NCI-H2196 treated with DMSO at 0.1 percent for 48 hours (cell line): ENCODE data around the gene SPTY2D1.

Experiments
- DNase-seq: peaks from one replicate; lab custom pipeline; 2025; ENCODE audit not compliant: unreplicated experiment; lab: John Stamatoyannopoulos, UW

The SPTY2D1 gene

DNA sequence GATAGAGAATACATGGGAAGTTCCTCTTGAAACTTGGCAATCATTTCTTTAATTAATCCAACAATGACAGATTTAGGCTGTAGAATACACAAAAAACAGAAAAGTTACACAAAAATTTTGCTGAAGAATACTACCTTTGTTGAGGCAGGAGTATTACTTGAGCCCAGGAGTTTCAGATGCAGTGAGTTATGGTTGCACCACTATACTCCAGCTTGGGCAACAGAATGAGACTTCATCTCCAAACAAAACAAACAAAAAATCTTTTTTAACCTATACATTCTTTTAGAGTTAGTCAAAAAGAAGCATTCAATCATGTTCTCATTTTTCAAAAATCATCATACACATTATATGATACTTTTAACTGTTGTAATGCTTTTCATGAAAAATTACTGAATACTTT is 67.7 kb downstream of the SPTY2D1 start:
- no peak for DNase-seq

DNA sequence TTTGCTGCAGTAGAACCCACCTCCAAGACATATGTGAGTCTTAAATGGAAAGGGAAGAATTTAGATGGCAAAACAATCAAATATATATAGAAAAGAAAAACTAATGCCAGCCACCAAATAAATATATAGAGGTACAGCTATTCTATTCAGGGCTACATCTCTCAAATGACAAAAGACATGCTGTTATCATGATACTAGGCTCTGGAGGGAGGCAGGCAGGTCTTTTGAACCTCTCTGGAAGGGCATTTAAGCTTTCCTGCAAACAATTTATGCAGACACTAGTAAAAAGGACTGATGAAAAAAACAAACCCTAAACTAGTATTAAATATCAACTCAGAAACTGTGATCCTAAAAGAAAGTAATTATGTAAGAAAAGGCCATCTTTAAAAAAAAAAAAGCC is 70.0 kb downstream of the SPTY2D1 start:
- DNase-seq = no peak

DNA sequence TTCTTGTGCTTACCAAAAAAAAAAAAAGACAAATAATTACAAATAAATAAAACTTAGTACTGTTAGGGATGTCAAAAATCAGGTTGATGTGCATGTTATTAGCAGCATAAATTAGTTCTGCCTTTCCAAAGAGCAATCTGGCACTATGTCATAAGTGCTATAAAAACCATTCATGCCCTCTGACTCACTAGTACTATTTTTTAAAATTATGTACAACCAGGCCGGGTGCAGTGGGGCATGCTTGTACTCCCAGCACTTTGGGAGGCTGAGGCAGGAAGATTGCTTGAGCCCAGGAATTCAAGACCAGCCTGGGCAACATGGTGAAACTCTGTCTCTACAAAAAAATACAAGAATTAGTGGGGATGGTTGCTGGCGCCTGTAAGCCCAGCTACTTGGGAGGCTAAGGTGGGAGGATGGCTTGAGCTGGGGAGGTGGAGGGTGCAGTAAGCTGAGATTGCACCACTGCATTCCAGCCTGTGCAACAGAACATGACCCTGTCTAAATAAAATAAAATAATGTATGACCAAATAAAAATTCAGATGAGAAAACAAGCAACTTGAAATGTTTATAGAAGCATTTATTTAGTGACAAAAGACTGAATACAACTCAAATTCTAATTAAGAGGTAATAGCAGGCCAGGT is 70.9 kb downstream of the SPTY2D1 start:
- no peak for DNase-seq
